T-cell (primary cell): ENCODE results near the gene ZNF143. TPM values are rescaled to one million over a fixed set of nuclear protein-coding genes. Genes with fewer than 3 reads are reported as not detected.

Experiments
- ATAC-seq, 4 experiments: fragments of 200-7000 bp in 3 of 4; fragments of 150-1000 bp in 1 of 4; cut with Tn5 transposase; replicated peaks in 1 of 4; 1 replicate in 3 of 4; 2 replicates in 1 of 4; pipeline ENCODE4 v1.10.0; 2021; ENCODE audit warnings: moderate library complexity in 3 of 4, mild to moderate bottlenecking in 2 of 4, moderate number of reproducible peaks in 1 of 4
- CTCF ChIA-PET, 2 donors: fragments of 300-600 bp; sonication (Branson Sonifier 250); formaldehyde crosslinking; loops; one replicate each; lab custom pipeline; 2022; ENCODE audit warnings: antibody characterized with exemption in 2 of 2; lab: Charles Lee
- POLR2A ChIA-PET, 2 donors: fragments of 300-600 bp; sonication (Branson Sonifier 250); formaldehyde crosslinking; loops; one replicate each; lab custom pipeline; 2022; ENCODE audit warnings: antibody characterized with exemption in 2 of 2; lab: Charles Lee
- DNase-seq, 35 experiments: peaks; one replicate each; pipeline versions ENCODE4 v3.0.0 to v3.0.0-alpha.2; 2013 to 2023
- H3K27ac ChIP-seq: one replicate; pipeline ENCODE4 v1.5.1; 2013; ENCODE audit warnings: low read length
- H3K27me3 ChIP-seq, 2 experiments: replicated peaks in 1 of 2; 1 replicate in 1 of 2; 2 replicates in 1 of 2; pipeline versions ENCODE4 v1.6.1 to v1.7.0; 2013; ENCODE audit warnings: low read length in 1 of 2, mixed read lengths in 1 of 2; ENCODE audit not compliant: control insufficient read depth in 2 of 2, insufficient read depth in 2 of 2; ENCODE audit errors: extremely low read depth in 1 of 2
- H3K36me3 ChIP-seq, 2 donors: 1 replicate in 1 of 2; 2 replicates in 1 of 2; pipeline versions ENCODE4 v1.6.1 to v1.7.0; 2013; ENCODE audit warnings: low read length in 1 of 2; ENCODE audit not compliant: control insufficient read depth in 2 of 2, insufficient read depth in 1 of 2; ENCODE audit errors: extremely low read depth in 1 of 2
- H3K4me1 ChIP-seq, 2 experiments: 1 replicate in 1 of 2; 2 replicates in 1 of 2; pipeline versions ENCODE4 v1.6.1 to v1.7.0; 2013; ENCODE audit warnings: low read length in 2 of 2, mixed read lengths in 1 of 2; ENCODE audit not compliant: insufficient read depth in 2 of 2, control insufficient read depth in 1 of 2; ENCODE audit errors: extremely low read depth in 1 of 2
- H3K4me3 ChIP-seq, 2 donors: 1 replicate in 1 of 2; 2 replicates in 1 of 2; pipeline versions ENCODE4 v1.5.1 to v1.7.0; 2013; ENCODE audit warnings: mild to moderate bottlenecking in 2 of 2, low read length in 1 of 2, moderate library complexity in 1 of 2; ENCODE audit not compliant: control insufficient read depth in 1 of 2; ENCODE audit errors: extremely low read depth in 1 of 2
- H3K9me3 ChIP-seq: 2 replicates; pipeline ENCODE4 v1.7.0; 2013
- H3K27ac Mint-ChIP-seq, 2 donors: one replicate each; pipeline ENCODE4 v1.8.0; 2020 to 2021; ENCODE audit warnings: mild to moderate bottlenecking in 2 of 2, mixed read lengths in 2 of 2
- H3K27me3 Mint-ChIP-seq, 2 donors: one replicate each; pipeline ENCODE4 v1.8.0; 2021 to 2022; ENCODE audit warnings: mixed read lengths in 2 of 2
- H3K36me3 Mint-ChIP-seq: one replicate; pipeline ENCODE4 v1.8.0; 2021; ENCODE audit warnings: mixed read lengths
- H3K4me1 Mint-ChIP-seq, 3 donors: one replicate each; pipeline ENCODE4 v1.8.0; 2020 to 2022; ENCODE audit warnings: mixed read lengths in 3 of 3, mild to moderate bottlenecking in 1 of 3
- H3K4me3 Mint-ChIP-seq, 3 donors: one replicate each; pipeline ENCODE4 v1.8.0; 2020 to 2022; ENCODE audit warnings: mild to moderate bottlenecking in 3 of 3, mixed read lengths in 3 of 3, moderate library complexity in 3 of 3
- H3K9me3 Mint-ChIP-seq, 3 donors: one replicate each; pipeline ENCODE4 v1.8.0; 2020 to 2022; ENCODE audit warnings: mixed read lengths in 3 of 3
- WGBS: methylation state at CpG from one replicate; pipeline ENCODE4 v1.1.5; 2013; ENCODE audit warnings: missing lambda C conversion rate; ENCODE audit not compliant: insufficient coverage; 5-methylcytosine and 5-hydroxymethylcytosine counted together
- total RNA-seq, 35 experiments: library from RNA in 6 of 35; stranded (reverse) in 6 of 35; fragments of 120-200 nt in 1 of 35; gene quantifications; one replicate each; pipeline versions ENCODE4 v1.2.1 to v1.2.4 and lab custom pipeline; 2013 to 2026

The ZNF143 gene
- total RNA-seq, 5 donors from 2014 or later (not counting 1 experiment from before 2014, with no cell fraction given) = 30.1 to 51.2 (median 46.3) TPM

DNA sequence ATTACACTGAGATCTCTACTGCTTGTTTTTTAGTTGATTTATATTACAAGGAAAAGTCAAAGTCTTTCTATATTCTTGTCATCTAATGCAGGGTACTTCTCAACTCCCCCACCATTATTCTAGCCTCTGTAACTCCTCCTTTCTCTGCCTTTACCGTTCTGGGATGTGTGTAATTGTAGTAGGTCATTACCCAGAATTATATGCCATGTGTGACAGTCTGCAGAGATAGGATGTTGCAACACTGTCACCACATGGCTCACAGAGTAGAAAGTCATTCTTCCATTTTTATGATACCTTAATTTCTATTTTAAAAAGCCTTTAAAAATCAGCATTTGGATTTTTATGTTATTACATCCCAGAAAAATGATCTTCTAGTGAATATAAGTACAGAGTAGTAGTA lies 32.7 kb downstream of the ZNF143 start:
- Mint-ChIP-seq H3K36me3 (peaks cover 51% of the 10 kb centered on the region), H3K4me1 (no peaks in the 10 kb centered on the region), H3K27ac (no peak overlapping the region), H3K4me3 (no peak overlapping the region), H3K27me3 (no peaks in the 10 kb centered on the region), H3K9me3 (no peaks in the 10 kb centered on the region)
- Histone ChIP-seq H3K27ac (no peak overlapping the region), H3K4me1 (no peaks in the 10 kb centered on the region), H3K4me3 (no peak overlapping the region), H3K36me3 (peaks cover 6 to 70% of the 10 kb centered on the region in 2 donors), H3K27me3 (no peaks in the 10 kb centered on the region), H3K9me3 (no peaks in the 10 kb centered on the region)
- WGBS = no CpG with 5 or more reads among the region's 1 CpG
- CTCF ChIA-PET = interaction anchor here in 1 of 2 donors (1.2 kb wide), 1 partner anchor 327 kb away, joined by 3 read pairs; no protein-coding TSS in a partner anchor
- ATAC-seq = no peak
- POLR2A ChIA-PET = interaction anchor here in 1 of 2 donors (0.5 kb wide), 1 partner anchor 60 kb away, joined by 3 read pairs; no protein-coding TSS in a partner anchor
- DNase-seq = no peak

DNA sequence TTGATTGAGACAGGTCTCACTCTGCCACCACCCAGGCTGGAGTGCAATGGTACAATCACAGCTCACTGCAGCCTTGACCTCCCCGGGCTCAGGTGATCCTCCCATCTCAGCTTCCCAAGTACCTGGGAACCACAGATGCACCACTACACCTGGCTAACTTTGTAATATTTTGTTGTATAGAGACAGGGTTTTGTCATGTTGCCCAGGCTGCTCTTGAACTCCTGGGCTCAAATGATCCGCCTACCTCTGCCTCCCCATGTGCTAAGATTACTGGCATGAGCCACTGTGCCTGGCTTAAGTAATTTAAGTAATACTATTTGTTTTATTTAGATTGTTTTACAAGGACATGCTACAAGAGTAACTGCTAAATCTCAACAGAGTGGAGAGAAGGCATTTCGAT lies 33.5 kb downstream of the ZNF143 start:
- DNase-seq (no peak), ATAC-seq (no peak)
- Mint-ChIP-seq H3K36me3 (peaks cover 54% of the 10 kb centered on the region), H3K9me3 (no peaks in the 10 kb centered on the region), H3K27ac (no peak overlapping the region), H3K4me3 (no peak overlapping the region), H3K4me1 (no peaks in the 10 kb centered on the region), H3K27me3 (no peaks in the 10 kb centered on the region)
- no peak overlapping the region for H3K4me3 ChIP-seq
- POLR2A ChIA-PET = no interaction called here
- WGBS = no CpG with 5 or more reads among the region's 3 CpGs
- H3K27ac ChIP-seq = no peak overlapping the region
- no peaks in the 10 kb centered on the region for H3K9me3 ChIP-seq
- H3K36me3 ChIP-seq = peaks cover 7 to 68% of the 10 kb centered on the region in 2 donors
- no peaks in the 10 kb centered on the region for H3K27me3 ChIP-seq
- CTCF ChIA-PET = no interaction called here
- no peaks in the 10 kb centered on the region for H3K4me1 ChIP-seq

- CTCF ChIA-PET = no interaction called here
- H3K36me3 ChIP-seq = peaks cover 12 to 73% of the 10 kb centered on the region in 2 donors
- no peaks in the 10 kb centered on the region for H3K4me1 ChIP-seq
- Mint-ChIP-seq H3K4me3 (no peak overlapping the region), H3K4me1 (no peaks in the 10 kb centered on the region), H3K27ac (no peak overlapping the region), H3K9me3 (no peaks in the 10 kb centered on the region), H3K36me3 (peaks cover 54% of the 10 kb centered on the region), H3K27me3 (no peaks in the 10 kb centered on the region)
- POLR2A ChIA-PET = no interaction called here
- WGBS = 100% methylated on average over 2 of the region's 6 CpGs
- no peak overlapping the region for H3K4me3 ChIP-seq
- DNase-seq (no peak), ATAC-seq (no peak)
- H3K9me3 ChIP-seq = no peaks in the 10 kb centered on the region
- no peaks in the 10 kb centered on the region for H3K27me3 ChIP-seq
- no peak overlapping the region for H3K27ac ChIP-seq
Measured at GRCh38 chr11:9495803-9496514, 35.1 kb downstream of the ZNF143 start.

GRCh38 chr11:9498457-9499078 lies 37.8 kb downstream of the ZNF143 start:
- no peak for DNase-seq
- Mint-ChIP-seq H3K36me3 (peaks cover 60% of the 10 kb centered on the region), H3K27me3 (no peaks in the 10 kb centered on the region), H3K9me3 (no peaks in the 10 kb centered on the region), H3K4me1 (no peaks in the 10 kb centered on the region), H3K27ac (no peak overlapping the region), H3K4me3 (no peak overlapping the region)
- Histone ChIP-seq H3K27ac (no peak overlapping the region), H3K27me3 (no peaks in the 10 kb centered on the region), H3K9me3 (no peaks in the 10 kb centered on the region), H3K4me1 (no peaks in the 10 kb centered on the region), H3K4me3 (no peak overlapping the region), H3K36me3 (peaks cover 12 to 72% of the 10 kb centered on the region in 2 donors)
- CTCF ChIA-PET = interaction anchor here (0.6 to 3.1 kb wide), 5 partner anchors 8 to 169 kb away, joined by 4 to 20 read pairs (median 5); no protein-coding TSS in a partner anchor
- POLR2A ChIA-PET = interaction anchor here in 1 of 2 donors (0.6 kb wide), 1 partner anchor 496 kb away, joined by 3 read pairs; no protein-coding TSS in a partner anchor
- ATAC-seq = no peak
- WGBS = no CpG with 5 or more reads among the region's 4 CpGs

GRCh38 chr11:9506489-9507276 lies 45.9 kb downstream of the ZNF143 start:
- Histone ChIP-seq H3K4me3 (no peak overlapping the region), H3K9me3 (no peaks in the 10 kb centered on the region), H3K4me1 (no peaks in the 10 kb centered on the region), H3K27ac (no peak overlapping the region), H3K27me3 (no peaks in the 10 kb centered on the region), H3K36me3 (peaks cover 0 to 30% of the 10 kb centered on the region in 2 donors)
- ATAC-seq (peak; percentile 77 to 82 (median 81)), DNase-seq (peak; percentile 27 to 87 (median 64))
- Mint-ChIP-seq H3K36me3 (peaks cover 28% of the 10 kb centered on the region), H3K27me3 (no peaks in the 10 kb centered on the region), H3K4me1 (peaks cover 8 to 10% (median 9%) of the 10 kb centered on the region in 3 donors), H3K27ac (peak overlapping the region in 1 of 2 donors; percentile 44), H3K9me3 (no peaks in the 10 kb centered on the region), H3K4me3 (no peak overlapping the region)
- 17% methylated on average over 2 of the region's 6 CpGs for WGBS
- ChIA-PET CTCF (interaction anchor here (0.5 to 4.0 kb wide), 64 partner anchors 8 to 824 kb away, joined by 3 to 77 read pairs (median 4); partner anchors contain the start of genes IPO7 (in 1 of the 2), NRIP3 (in 1 of the 2), RPL27A (in 1 of the 2) and TMEM9B (in 1 of the 2)), POLR2A (interaction anchor here (0.6 to 0.9 kb wide), 3 partner anchors 28 to 492 kb away, joined by 3 to 5 read pairs (median 4); no protein-coding TSS in a partner anchor)

GRCh38 chr11:9507277-9507580 lies 46.4 kb downstream of the ZNF143 start:
- no peaks in the 10 kb centered on the region for H3K9me3 Mint-ChIP-seq

More at GRCh38 chr11:9507277-9507580, 46.4 kb downstream of the ZNF143 start:
- no peaks in the 10 kb centered on the region for H3K9me3 ChIP-seq
- Mint-ChIP-seq H3K27me3 (no peaks in the 10 kb centered on the region), H3K36me3 (peaks cover 30% of the 10 kb centered on the region), H3K4me1 (peaks cover 8 to 10% (median 9%) of the 10 kb centered on the region in 3 donors), H3K4me3 (no peak overlapping the region), H3K27ac (no peak overlapping the region)
- POLR2A ChIA-PET = interaction anchor here in 1 of 2 donors (0.6 kb wide), 1 partner anchor 27 kb away, joined by 4 read pairs; no protein-coding TSS in a partner anchor
- H3K27me3 ChIP-seq = no peaks in the 10 kb centered on the region
- CTCF ChIA-PET = interaction anchor here (0.6 to 4.0 kb wide), 34 partner anchors 9 to 825 kb away, joined by 3 to 77 read pairs (median 6); partner anchors contain the start of genes RPL27A (in 1 of the 2), TMEM9B (in 1 of the 2) and TRIM66 (in 1 of the 2)
- DNase-seq (no peak), ATAC-seq (no peak)
- H3K27ac ChIP-seq = no peak overlapping the region
- no peak overlapping the region for H3K4me3 ChIP-seq
- no CpG with 5 or more reads among the region's 1 CpG for WGBS
- no peaks in the 10 kb centered on the region for H3K4me1 ChIP-seq
- peaks cover 0 to 34% of the 10 kb centered on the region in 2 donors for H3K36me3 ChIP-seq
